ENCODE results near the gene RTF2.

- TF ChIP-seq CTCF (IDR thresholded peaks at IDR 0.05) (no peak), POLR2A (IDR thresholded peaks at IDR 0.05) (no peak)
Measured at GRCh38 chr20:56540415-56540814, 72.0 kb downstream of the RTF2 start.

Measured in heart left ventricle (tissue), 13 donors.